ENCODE measurements around the gene ASNS.

Gene ASNS

GRCh38 chr7:97844036-97844435 lies 28.2 kb downstream of the ASNS start:
- no peaks in the 10 kb centered on the region for H3K4me1 ChIP-seq (ENCODE audit: insufficient read depth, low read length)
- H3K79me2 ChIP-seq (ENCODE audit: insufficient read depth, low read length): no peaks in the 10 kb centered on the region
- no peaks in the 10 kb centered on the region for H3K36me3 ChIP-seq (ENCODE audit: insufficient read depth, low read length)
- ATAC-seq (ENCODE audit: insufficient read depth, low read depth) (no peak), DNase-seq (no peak)
- no peaks in the 10 kb centered on the region for H3K9me3 ChIP-seq (ENCODE audit: insufficient read depth, low read length, severe bottlenecking)
- H4K20me1 ChIP-seq (ENCODE audit: insufficient read depth, low read length): no peaks in the 10 kb centered on the region
- no peak overlapping the region for H3K4me3 ChIP-seq (ENCODE audit: low read depth in 1 of 2, low read length in 2 of 2)
- H3K27me3 ChIP-seq (ENCODE audit: insufficient read depth, low read length, poor library complexity): no peaks in the 10 kb centered on the region
- H3K9ac ChIP-seq (ENCODE audit: low read depth, low read length): no peak overlapping the region
- no peak overlapping the region for H3K27ac ChIP-seq (ENCODE audit: low read length)
- no peak overlapping the region for H3K4me2 ChIP-seq (ENCODE audit: insufficient read depth, low read length)
- TF ChIP-seq CTCF (IDR thresholded peaks at IDR 0.05; ENCODE audit: borderline replicate concordance, extremely low read depth, low read length, poor library complexity, severe bottlenecking) (no peak), EZH2 (IDR thresholded peaks at IDR 0.05; ENCODE audit: borderline replicate concordance, low read depth, low read length, severe bottlenecking) (no peak)
- H2AFZ ChIP-seq (ENCODE audit: low read depth, low read length): no peak overlapping the region

DNA sequence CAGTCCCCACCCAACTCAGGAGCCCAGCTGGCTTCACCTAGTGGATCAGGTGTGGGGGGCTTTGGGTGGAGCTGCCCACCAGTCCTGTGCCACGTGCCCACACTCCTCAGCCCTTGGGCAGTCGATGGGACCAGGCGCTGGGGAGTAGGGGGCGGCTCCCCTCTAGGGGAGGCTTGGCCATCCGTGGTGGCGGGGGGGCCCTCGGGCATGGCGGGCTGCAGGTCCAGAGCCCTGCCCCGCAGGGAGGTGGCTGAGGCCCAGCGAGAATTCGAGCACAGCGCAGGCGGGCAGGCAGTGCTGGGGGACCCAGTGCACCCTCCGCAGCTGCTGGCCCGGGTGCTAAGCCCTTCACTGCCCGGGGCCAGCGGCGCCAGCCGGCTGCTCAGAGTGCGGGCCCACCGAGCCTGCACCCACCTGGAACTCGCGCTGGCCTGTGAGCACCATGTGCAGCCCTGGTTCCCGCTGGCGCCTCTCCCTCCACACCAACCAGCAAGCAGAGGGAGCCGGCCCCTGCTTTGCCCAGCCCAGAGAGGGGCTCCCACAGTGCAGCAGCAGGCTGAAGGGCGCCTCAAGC lies 29.3 kb downstream of the ASNS start:
- no peaks in the 10 kb centered on the region for H4K20me1 ChIP-seq (ENCODE audit: insufficient read depth, low read length)
- ATAC-seq (ENCODE audit: insufficient read depth, low read depth) (no peak), DNase-seq (no peak)
- no peaks in the 10 kb centered on the region for H3K9me3 ChIP-seq (ENCODE audit: insufficient read depth, low read length, severe bottlenecking)
- H3K27ac ChIP-seq (ENCODE audit: low read length): no peak overlapping the region
- no peak overlapping the region for H3K4me2 ChIP-seq (ENCODE audit: insufficient read depth, low read length)
- H3K4me1 ChIP-seq (ENCODE audit: insufficient read depth, low read length): no peaks in the 10 kb centered on the region
- no peaks in the 10 kb centered on the region for H3K36me3 ChIP-seq (ENCODE audit: insufficient read depth, low read length)
- no peak overlapping the region for H3K9ac ChIP-seq (ENCODE audit: low read depth, low read length)
- no peak overlapping the region for H2AFZ ChIP-seq (ENCODE audit: low read depth, low read length)
- no peaks in the 10 kb centered on the region for H3K79me2 ChIP-seq (ENCODE audit: insufficient read depth, low read length)
- H3K27me3 ChIP-seq (ENCODE audit: insufficient read depth, low read length, poor library complexity): no peaks in the 10 kb centered on the region
- no peak for TF ChIP-seq CTCF (IDR thresholded peaks at IDR 0.05; ENCODE audit: borderline replicate concordance, extremely low read depth, low read length, poor library complexity, severe bottlenecking)
- TF ChIP-seq EZH2 (IDR thresholded peaks at IDR 0.05; ENCODE audit: borderline replicate concordance, low read depth, low read length, severe bottlenecking): no peak
- no peak overlapping the region for H3K4me3 ChIP-seq (ENCODE audit: low read depth in 1 of 2, low read length in 2 of 2)

GRCh38 chr7:97842006-97842405 lies 30.2 kb downstream of the ASNS start:
- no peak for DNase-seq
- no peaks in the 10 kb centered on the region for H3K79me2 ChIP-seq (ENCODE audit: insufficient read depth, low read length)
- TF ChIP-seq EZH2 (IDR thresholded peaks at IDR 0.05; ENCODE audit: borderline replicate concordance, low read depth, low read length, severe bottlenecking) (no peak), CTCF (IDR thresholded peaks at IDR 0.05; ENCODE audit: borderline replicate concordance, extremely low read depth, low read length, poor library complexity, severe bottlenecking) (no peak)
- H3K27ac ChIP-seq (ENCODE audit: low read length): no peak overlapping the region
- no peak overlapping the region for H3K4me2 ChIP-seq (ENCODE audit: insufficient read depth, low read length)
- no peaks in the 10 kb centered on the region for H3K9me3 ChIP-seq (ENCODE audit: insufficient read depth, low read length, severe bottlenecking)
- no peaks in the 10 kb centered on the region for H4K20me1 ChIP-seq (ENCODE audit: insufficient read depth, low read length)
- H2AFZ ChIP-seq (ENCODE audit: low read depth, low read length): no peak overlapping the region
- ATAC-seq (ENCODE audit: insufficient read depth, low read depth): no peak
- no peak overlapping the region for H3K9ac ChIP-seq (ENCODE audit: low read depth, low read length)
- H3K36me3 ChIP-seq (ENCODE audit: insufficient read depth, low read length): no peaks in the 10 kb centered on the region
- H3K27me3 ChIP-seq (ENCODE audit: insufficient read depth, low read length, poor library complexity): no peaks in the 10 kb centered on the region
- no peak overlapping the region for H3K4me3 ChIP-seq (ENCODE audit: low read depth in 1 of 2, low read length in 2 of 2)
- no peaks in the 10 kb centered on the region for H3K4me1 ChIP-seq (ENCODE audit: insufficient read depth, low read length)

All from DND-41 (cell line).